K562 (cell line): ENCODE measurements around the gene IL34.

ENCODE experiments used
- BMI1 ChIP-seq: fragments of 150-350 bp; IDR thresholded peaks from 2 replicates; pipeline ENCODE4 v1.6.1; 2014; ENCODE audit warnings: low read length
- CBX8 ChIP-seq: fragments of 200-600 bp; sonication (generic); IDR thresholded peaks from 2 replicates; pipeline ENCODE4 v1.6.1; 2012; ENCODE audit warnings: borderline replicate concordance, mixed run types, low read depth, mild to moderate bottlenecking, moderate library complexity, mixed read lengths, low read length, control low read depth, inconsistent platforms; ENCODE audit not compliant: poor library complexity, severe bottlenecking; ENCODE audit errors: extremely low read depth
- CTCF ChIP-seq, 3 experiments: IDR thresholded peaks in 2 of 3; conservative IDR thresholded peaks in 1 of 3; 2 replicates each; pipeline ENCODE4 v1.5.1; 2011 to 2012; ENCODE audit warnings: low read length in 3 of 3, mild to moderate bottlenecking in 3 of 3, control low read depth in 2 of 3, improper control_type of control experiment in 1 of 3, inconsistent platforms in 1 of 3, low read depth in 1 of 3, mixed read lengths in 1 of 3, moderate library complexity in 1 of 3; ENCODE audit not compliant: insufficient read depth in 2 of 3
- HNRNPUL1 ChIP-seq: fragments of 200-400 bp; formaldehyde crosslinking; IDR thresholded peaks from 2 replicates; pipeline ENCODE4 v1.6.1; 2017; ENCODE audit warnings: low read length
- JUND ChIP-seq, 2 experiments: IDR thresholded peaks; 2 replicates in 1 of 2; 3 replicates in 1 of 2; pipeline ENCODE4 v1.6.1; 2011; ENCODE audit warnings: borderline replicate concordance in 2 of 2, low read depth in 2 of 2, low read length in 2 of 2, improper control_type of control experiment in 1 of 2, missing biosample characterization in 1 of 2, missing genetic modification characterization in 1 of 2, missing genetic modification reagents in 1 of 2
- POLR2A ChIP-seq: fragments of 450-650 bp; conservative IDR thresholded peaks from 2 replicates; pipeline ENCODE4 v1.6.1; 2016
- SNRNP70 ChIP-seq: fragments of 200-400 bp; formaldehyde crosslinking; optimal IDR thresholded peaks from 2 replicates; pipeline ENCODE3; 2017; ENCODE audit warnings: low read depth, low read length
- ZNF444 ChIP-seq: fragments of 250-450 bp; sonication (Bioruptor Pico); IDR thresholded peaks from 2 replicates; pipeline ENCODE4 v1.4.0; 2020; ENCODE audit warnings: mild to moderate bottlenecking, moderate library complexity

GRCh38 chr16:70605283-70605657, 41.1 kb upstream of the IL34 start:
- TF ChIP-seq HNRNPUL1 = no peak
- no peak for TF ChIP-seq ZNF444 (CRISPR knock-in tag)
- TF ChIP-seq POLR2A = no peak
- TF ChIP-seq JUND (IDR thresholded peaks at IDR 0.05; ENCODE audit: borderline replicate concordance, low read depth, low read length) = no peak
- TF ChIP-seq JUND (tag; IDR thresholded peaks at IDR 0.05; ENCODE audit: borderline replicate concordance, low read depth, low read length) = no peak
- no peak for TF ChIP-seq CTCF (IDR thresholded peaks at IDR 0.05 in 2 of 3, conservative IDR thresholded peaks at IDR 0.05 in 1 of 3; ENCODE audit: insufficient read depth in 2 of 3, low read depth in 1 of 3, low read length in 3 of 3)
- no peak for TF ChIP-seq BMI1
- TF ChIP-seq CBX8 = no peak
- no peak for TF ChIP-seq SNRNP70
